NAMALWA (cell line): ENCODE results near the gene SPEN.
"Not testable (repeated sequence)": the region's sequence is repeated elsewhere in the genome, so short reads cannot be mapped to it uniquely, and the experiment has no call there.

Source experiments
- DNase-seq: peaks from one replicate; pipeline ENCODE4 v3.0.0-alpha.2; 2015; ENCODE audit warnings: low spot score

SPEN gene

DNA sequence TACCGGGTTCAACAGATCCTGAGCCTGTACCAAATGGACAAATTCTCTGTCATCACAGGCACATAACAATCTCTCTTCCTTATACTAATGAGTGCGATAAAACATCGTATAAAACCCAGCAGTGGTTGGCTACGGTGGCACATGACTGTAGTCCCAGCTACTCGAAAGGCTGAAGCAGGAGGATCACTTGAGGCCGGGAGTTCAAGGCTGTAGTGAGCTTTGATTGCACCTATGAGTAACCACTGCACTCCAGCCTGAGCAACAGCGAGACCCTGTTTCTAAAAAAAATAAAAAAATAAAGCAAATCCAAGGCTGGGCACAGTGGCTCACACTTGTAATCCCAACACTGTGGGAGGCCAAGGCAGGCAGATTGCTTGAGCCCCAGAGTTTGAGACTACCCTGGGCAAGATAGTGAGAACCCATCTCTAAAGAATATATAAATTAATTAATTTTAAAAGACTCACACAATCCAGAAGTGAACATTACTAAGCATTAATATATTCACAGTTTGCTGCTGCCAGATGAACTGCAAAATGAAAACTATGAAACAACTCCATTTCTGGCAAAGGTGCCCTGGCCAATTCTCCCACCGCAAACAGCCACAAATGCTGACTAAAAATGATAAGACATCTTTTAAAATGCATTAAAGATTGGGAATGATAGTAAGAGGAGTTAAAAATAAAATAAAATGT lies 115.3 kb downstream of the SPEN start:
- no peak for DNase-seq

- no peak for DNase-seq
These were observed 116.0 kb downstream of the SPEN start for GRCh38 chr1:15963363-15963967.

GRCh38 chr1:15963968-15964648 lies 116.6 kb downstream of the SPEN start:
- peak; percentile 53 for DNase-seq

GRCh38 chr1:15965228-15965767 lies 117.8 kb downstream of the SPEN start:
- DNase-seq: peak; percentile 56

- DNase-seq: peak; percentile 67
These were observed 118.8 kb downstream of the SPEN start for GRCh38 chr1:15966081-15966955.

GRCh38 chr1:15966956-15967344 lies 119.4 kb downstream of the SPEN start:
- no peak for DNase-seq

DNA sequence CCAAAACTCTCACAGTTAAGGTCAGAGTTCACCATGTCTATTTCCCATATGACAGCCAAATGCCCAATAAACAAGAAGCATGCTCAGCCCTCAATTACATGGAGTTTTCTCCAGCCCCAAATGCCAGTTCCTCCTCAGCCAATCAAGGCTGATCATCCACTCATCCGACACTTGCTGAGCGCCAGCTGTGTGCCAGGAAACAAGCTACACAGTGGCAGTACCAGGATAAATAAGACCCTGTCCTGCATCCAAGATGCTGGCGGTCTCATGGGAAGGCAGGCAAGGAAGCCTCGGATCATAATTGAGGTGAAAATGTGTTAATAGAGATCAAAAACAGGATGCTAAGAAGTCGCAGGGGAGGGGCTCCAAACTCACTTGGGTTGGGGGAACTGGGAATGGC lies 120.7 kb downstream of the SPEN start:
- DNase-seq: no peak

DNA sequence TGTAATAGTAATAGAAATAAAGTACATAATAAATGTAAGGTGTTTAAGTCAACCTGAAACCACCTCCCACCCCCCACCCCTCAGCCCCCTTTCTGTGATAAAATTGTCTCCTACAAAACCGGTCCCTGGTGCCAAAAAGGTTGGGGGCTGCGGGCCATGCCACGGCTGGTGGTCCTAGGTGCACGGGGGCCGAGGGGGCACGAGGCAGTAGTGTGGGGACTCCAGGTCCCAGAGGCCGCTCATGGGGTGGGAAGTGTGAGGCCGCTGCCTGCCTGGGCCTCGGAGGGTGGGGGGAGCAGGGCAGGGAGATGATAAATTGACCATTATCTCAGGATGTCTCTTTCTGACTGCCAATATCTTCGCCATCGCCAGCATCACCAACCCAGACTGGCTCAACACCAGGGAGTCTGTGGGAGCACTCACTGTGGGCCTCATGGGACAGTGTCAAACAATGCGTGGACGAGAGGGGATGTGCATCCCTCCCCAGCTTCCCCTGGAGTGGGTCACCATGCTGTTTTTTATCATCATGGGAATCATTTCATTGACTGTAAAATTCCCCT lies 121.9 kb downstream of the SPEN start:
- no peak for DNase-seq

GRCh38 chr1:15970911-15971310 lies 123.4 kb downstream of the SPEN start:
- DNase-seq: no peak

- no peak for DNase-seq
These were observed 124.9 kb downstream of the SPEN start for GRCh38 chr1:15972409-15972808.

DNA sequence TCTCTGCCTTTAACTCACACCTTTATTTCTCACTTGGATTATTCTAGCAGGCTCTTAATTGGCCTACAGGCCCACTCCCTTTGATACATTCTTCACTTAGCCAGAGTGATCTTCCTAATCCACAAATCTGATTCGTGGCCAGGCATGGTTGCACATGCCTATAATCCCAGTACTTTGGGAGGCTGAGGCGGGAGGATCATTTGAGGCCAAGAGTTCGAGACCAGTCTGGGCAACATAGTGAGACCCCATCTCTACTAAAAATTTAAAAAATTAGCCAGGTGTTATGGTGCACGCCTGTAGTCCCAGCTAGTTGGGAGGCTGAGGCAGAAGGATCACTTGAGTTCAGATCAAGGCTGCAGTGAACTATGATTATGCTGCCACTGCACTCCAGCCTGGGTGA lies 126.3 kb downstream of the SPEN start:
- no peak for DNase-seq

GRCh38 chr1:15974855-15975254 lies 127.3 kb downstream of the SPEN start:
- DNase-seq: peak; percentile 69

DNA sequence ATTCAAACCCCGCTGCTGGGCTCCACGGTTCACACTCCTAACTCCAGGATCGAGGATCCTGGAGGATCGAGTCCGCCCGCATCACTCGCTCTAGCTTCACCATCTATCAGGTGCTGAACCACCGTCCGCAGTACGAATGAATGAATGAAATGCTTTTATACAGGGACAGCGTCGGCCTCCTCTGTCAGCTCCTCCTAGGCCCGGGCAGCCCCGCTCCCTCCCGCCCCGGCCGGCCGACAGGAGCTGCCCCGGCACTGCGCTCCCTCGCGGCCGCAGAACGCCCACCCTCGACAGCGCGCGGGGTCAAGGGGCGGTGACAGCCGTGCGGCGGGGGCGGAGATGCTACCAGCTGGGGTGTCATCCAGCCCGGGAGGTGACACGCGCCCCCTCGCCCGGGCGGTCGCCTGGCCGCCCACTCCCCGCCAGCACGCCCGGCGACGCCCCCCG lies 127.9 kb downstream of the SPEN start:
- DNase-seq: peak; percentile 86

DNA sequence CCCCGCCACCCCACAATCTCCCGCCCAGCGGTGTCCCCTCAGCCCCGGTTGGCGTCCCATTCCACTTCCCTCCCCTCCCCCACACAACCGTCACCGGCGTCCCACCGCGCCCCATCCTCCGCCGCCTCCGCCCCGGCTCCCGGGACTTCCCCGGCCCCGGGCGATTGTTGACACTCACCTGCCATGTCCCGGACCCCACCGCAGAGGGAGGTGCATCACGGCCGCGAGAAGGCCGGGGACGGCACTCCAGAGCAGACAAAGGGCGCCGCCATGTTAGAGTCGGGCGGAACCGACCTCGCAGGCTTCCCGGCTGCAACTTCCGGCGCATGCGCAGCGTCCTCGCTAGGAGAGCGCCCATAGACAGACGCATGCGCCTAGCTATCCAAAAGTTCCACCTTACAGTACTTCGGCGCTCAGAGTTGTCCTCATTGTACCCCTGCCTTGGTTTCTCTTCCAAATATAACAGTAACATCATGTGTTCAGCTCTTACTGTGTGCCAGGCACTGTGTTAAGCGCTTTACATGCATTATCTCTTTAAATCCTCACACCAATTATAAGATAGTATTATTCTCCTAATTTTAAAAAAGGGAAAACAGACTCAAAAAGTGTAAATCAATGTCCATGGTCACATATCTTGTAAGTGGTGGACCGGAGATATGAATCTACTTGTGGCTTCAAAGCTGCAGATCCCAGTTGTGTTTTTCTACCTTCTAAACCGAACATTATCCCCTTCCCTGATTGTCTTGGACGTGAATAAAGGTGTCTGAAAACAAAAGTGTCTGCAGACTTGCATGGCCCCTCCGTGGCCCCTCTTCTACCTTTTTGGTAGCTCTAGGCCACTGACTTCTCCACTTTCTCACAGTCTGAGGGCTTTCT lies 128.5 kb downstream of the SPEN start, which contains the start of gene ZBTB17:
ZBTB17 (minus strand) TSS at position 297 of the 876 bp plus-strand sequence. CDS start 27,606 bp downstream, outside the sequence.
- peak; percentile 98 for DNase-seq

- not testable (repeated sequence) for DNase-seq
These were observed 130.4 kb downstream of the SPEN start for GRCh38 chr1:15977947-15978346.

DNA sequence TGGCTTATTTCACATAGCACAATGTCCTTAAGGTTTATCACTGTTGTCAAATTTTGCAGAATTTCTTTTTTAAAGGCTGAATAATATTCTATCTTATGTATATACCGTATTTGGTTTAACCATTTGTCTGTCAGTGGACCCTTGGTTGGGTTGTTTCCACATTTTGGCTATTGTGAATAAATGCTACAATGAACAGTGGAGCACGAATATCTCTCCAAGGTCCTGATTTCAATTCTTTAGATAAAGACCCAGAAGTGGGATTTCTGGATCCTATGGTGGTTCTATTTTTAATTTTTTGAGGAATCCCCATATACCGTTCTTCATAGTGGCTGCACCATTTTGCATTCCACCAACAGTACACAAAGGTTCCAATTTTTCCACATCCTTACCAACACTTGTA lies 134.2 kb downstream of the SPEN start:
- no peak for DNase-seq

DNA sequence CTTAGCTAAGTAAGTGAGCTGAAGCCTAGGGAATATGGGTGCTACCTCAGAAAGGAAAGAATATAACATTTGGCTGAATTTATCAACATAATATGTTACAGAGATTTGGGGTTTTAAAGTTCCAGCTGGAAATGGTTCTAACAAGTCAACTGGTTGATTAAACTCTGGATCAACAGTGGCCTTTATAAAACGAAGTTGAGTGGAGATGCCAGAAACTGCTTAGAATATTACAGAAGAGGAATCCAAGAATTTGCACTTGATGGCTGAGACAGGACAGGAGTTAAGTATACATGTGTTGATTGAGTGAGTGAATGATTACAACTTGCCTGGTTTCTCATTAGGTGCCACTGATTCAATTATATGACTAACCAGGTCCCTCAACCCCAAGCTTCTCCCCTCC lies 135.8 kb downstream of the SPEN start:
- DNase-seq: no peak

DNA sequence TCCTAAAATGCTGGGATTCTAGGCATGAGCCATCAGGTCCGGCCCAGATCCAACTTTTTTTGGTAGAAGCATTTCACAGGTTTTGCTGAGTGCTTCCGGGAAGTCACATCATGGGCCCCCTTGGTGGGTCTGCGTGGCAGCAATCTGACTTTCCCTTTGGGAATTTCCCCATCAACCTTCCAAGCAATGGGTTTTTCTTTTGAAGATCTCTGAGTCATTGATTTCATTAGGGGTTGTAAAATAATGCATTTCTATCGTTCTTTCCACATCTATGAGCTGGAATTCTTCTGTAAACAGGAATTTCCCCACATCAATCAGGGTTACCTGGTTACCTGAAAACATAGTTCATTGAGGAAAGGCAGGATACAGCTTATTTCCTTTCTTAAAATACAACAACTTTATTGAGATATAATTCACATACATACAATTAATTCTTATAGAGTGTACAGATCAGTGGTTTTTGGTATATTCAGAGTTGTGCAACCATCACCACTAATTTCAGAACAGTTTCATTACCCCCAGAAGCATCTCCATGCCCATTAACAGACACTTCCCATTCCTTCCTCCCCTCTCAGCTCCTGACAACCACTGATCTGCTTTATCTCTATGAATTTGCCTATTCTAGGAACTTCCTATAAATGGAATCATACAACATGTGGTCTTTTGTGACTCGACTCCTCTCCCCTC lies 138.2 kb downstream of the SPEN start:
- no peak for DNase-seq

- no peak for DNase-seq
These were observed 141.6 kb downstream of the SPEN start for GRCh38 chr1:15988856-15989736.
